GM21786 (cell line): Measurements from ENCODE around the gene CA4.
A peak's percentile ranks its signal among the peaks of the same experiment; 100 is the strongest.

Experiments used
- ATAC-seq: cut with Tn5 transposase; IDR thresholded peaks from one replicate; pipeline ENCODE4 v1.9.1; 2021; ENCODE audit not compliant: unreplicated experiment

CA4 gene

GRCh38 chr17:60129164-60129563 lies 20.6 kb upstream of the CA4 start:
- no peak for ATAC-seq

DNA sequence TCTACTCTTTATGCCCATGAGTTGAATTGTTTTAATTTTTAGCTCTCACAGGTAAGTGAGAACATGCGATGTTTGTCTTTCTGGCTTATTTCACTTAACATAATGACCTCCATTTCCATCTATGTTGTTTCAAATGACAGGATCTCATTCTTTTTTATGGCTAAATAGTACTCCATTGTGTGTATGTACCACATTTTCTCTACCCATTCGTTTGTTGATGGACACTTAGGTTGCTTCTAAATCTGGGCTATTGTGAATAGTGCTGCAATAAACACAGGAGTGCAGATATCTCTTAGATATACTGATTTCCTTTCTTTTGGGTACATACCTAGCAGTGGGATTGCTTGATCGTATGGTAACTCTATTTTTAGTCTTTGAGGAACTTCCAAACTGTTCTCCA lies 19.3 kb upstream of the CA4 start:
- no peak for ATAC-seq

GRCh38 chr17:60134396-60135150 lies 15.2 kb upstream of the CA4 start:
- no peak for ATAC-seq

GRCh38 chr17:60135151-60135950 lies 14.4 kb upstream of the CA4 start:
- peak; percentile 86 for ATAC-seq

GRCh38 chr17:60135951-60136666 lies 13.7 kb upstream of the CA4 start:
- ATAC-seq, result no peak

GRCh38 chr17:60137731-60138130 lies 12.0 kb upstream of the CA4 start:
- no peak for ATAC-seq

DNA sequence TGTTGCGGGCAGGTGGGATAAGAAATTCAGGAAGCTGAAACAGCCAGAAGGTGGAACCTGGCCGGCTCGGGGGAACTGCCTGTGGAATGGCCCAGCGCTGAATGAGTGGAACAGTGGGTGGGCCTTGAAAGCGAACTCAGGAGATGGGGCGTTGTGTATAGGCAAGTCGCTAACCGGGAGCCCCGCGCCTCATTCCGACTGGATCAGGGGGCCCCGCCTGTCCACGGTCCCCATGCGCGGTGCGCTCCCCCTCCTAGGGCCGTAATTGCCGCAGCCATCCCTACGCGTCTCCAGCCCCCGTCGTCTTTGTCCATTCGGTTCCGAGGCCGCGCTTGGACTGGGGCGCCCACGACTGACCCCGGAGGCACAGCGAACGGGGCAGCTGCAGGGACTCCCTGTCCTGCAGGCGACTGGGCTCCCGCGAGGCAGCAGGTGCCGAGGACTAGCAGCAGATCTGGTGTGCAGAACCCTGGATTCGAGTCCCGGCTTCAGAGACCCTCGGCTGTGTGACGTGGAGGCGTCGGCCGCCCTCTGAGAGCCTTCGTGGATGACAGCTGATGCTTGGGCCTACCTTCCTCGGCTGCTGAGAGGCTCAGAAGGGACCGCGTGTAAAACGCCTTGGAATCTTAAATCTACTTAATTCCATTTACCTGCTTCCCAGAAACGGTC lies 10.9 kb upstream of the CA4 start:
- ATAC-seq, result no peak

- ATAC-seq, result no peak
Observed at GRCh38 chr17:60139438-60140285, 10.1 kb upstream of the CA4 start.

- ATAC-seq, result no peak
Observed at GRCh38 chr17:60141111-60142018, 8.4 kb upstream of the CA4 start.

DNA sequence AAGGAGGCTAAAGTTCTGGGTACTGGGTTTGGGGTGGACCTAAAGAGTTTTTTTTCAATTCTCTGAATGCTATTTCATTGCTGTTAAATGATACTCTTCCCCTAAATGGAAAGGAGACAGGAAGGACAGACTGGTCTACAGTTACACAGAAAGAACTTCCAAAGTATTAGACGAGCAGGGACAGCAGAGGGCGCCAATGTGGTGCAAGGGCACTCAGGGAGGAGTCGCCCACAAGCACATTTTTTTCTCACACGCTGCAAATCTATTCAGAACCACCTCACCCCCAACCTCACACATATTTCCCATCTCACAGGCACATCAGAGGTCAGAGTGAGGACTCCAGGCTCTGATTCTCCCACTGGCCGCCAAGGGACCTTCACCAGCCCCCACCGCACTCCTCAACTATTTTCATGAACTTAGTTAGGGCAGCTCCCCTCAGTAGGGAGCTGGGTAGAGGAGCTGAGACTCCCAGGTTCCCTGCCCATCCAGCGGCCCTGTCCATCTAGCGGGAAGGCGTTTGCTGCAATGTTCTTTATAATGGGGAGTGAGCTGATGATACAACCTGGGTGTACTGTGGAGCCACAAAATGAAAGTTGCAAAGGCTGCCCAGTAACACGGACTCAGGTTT lies 6.8 kb upstream of the CA4 start:
- ATAC-seq, result peak; percentile 70

- no peak for ATAC-seq
Observed at GRCh38 chr17:60145006-60145935, 4.5 kb upstream of the CA4 start.

GRCh38 chr17:60146206-60146605 lies 3.6 kb upstream of the CA4 start:
- ATAC-seq, result no peak

GRCh38 chr17:60147553-60148223 lies 2.1 kb upstream of the CA4 start:
- no peak for ATAC-seq

GRCh38 chr17:60148373-60148772 lies 1.4 kb upstream of the CA4 start:
- no peak for ATAC-seq

GRCh38 chr17:60151355-60151754 lies 1.6 kb downstream of the CA4 start:
- ATAC-seq, result peak; percentile 62

- ATAC-seq, result no peak
Observed at GRCh38 chr17:60153606-60154390, 4.0 kb downstream of the CA4 start.
